Uterus (tissue), 2 donors: ENCODE data around the gene GDF9.

ENCODE experiments used
- POLR2A ChIP-seq, 2 donors: fragments of 450-650 bp; IDR thresholded peaks; one replicate each; pipeline ENCODE4 v1.6.1; 2016; ENCODE audit warnings: antibody characterized with exemption in 2 of 2, mild to moderate bottlenecking in 1 of 2, moderate library complexity in 1 of 2
- TF ChIP-seq, protein P1 (sequence below), 4 experiments: fragments of 200-600 bp in 2 of 4; fragments of 450-650 bp in 2 of 4; sonication (generic) in 2 of 4; IDR thresholded peaks; one replicate each; pipeline ENCODE4 v1.5.1; 2016 to 2019; ENCODE audit warnings: antibody characterized with exemption in 4 of 4, mild to moderate bottlenecking in 2 of 4, moderate library complexity in 1 of 4

DNA sequence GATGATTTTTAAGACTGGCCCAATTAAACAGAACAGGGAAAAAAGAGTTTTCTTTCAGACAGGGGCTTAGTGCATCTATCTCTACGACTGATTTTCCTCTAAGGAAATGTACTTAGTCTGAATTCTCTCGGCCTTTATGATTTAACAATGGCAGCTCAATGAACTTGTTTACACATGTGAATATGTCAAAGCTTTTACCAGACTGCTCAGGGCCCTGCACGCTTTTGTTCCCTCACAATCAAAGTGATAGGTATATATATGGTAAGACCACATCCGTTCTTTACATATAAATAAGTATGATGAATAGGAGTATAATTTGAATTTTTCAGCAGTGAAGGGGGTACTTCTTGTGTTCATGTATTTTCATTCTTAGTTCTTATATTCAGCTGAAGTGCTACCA lies 34.8 kb upstream of the GDF9 start:
- TF ChIP-seq, protein P1, sequence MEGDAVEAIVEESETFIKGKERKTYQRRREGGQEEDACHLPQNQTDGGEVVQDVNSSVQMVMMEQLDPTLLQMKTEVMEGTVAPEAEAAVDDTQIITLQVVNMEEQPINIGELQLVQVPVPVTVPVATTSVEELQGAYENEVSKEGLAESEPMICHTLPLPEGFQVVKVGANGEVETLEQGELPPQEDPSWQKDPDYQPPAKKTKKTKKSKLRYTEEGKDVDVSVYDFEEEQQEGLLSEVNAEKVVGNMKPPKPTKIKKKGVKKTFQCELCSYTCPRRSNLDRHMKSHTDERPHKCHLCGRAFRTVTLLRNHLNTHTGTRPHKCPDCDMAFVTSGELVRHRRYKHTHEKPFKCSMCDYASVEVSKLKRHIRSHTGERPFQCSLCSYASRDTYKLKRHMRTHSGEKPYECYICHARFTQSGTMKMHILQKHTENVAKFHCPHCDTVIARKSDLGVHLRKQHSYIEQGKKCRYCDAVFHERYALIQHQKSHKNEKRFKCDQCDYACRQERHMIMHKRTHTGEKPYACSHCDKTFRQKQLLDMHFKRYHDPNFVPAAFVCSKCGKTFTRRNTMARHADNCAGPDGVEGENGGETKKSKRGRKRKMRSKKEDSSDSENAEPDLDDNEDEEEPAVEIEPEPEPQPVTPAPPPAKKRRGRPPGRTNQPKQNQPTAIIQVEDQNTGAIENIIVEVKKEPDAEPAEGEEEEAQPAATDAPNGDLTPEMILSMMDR (IDR thresholded peaks at IDR 0.05): no peak
- TF ChIP-seq POLR2A (IDR thresholded peaks at IDR 0.05): no peak
